HG03095 (cell line): ENCODE measurements around the gene ZFYVE27.

ENCODE experiments used
- ATAC-seq: cut with Tn5 transposase; IDR thresholded peaks from one replicate; pipeline ENCODE4 v1.9.1; 2021; ENCODE audit warnings: moderate library complexity; ENCODE audit not compliant: unreplicated experiment

Gene ZFYVE27

DNA sequence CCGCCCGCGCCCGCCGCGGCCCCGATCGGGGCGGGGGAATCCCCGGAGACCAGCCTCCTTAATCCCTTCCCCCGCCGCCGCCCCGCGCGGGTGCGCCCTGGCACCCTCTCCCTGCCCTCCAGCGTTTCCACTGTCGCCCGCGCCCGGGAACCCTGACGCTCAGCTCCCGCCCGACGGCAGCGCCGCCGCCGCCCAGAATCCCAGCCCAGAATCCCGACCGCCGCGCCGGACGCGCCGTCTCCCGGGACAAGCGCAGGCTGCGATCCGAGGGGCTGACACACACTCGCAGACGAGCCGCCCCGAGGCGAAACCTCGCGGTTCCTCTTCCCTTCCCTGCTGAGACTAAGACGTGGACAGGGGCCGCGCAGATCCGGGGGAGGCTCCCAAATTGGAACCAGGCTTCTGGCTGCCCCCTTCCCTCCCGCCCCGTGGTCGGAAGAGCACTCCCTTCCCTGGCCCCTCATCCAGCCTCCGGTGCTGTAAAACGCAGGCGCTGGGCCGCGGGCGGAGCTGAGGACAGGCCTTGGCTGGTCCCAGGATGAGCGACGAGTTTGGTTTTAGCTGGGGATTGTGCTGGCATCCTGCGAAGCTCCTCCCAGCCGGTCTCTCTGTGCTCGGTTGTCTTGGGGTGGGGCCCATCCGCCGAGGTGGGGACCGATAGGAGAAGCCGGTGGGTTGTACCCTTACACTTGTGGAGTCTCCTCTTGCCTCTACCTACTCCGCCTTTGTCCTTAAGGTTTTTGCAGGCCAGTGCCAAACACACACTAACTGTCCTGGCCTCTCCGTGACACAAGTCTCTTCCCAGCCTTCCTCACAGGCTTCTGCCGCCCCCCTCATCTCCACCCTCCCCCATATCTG is 22.3 kb upstream of the ZFYVE27 start:
- ATAC-seq, result peak; percentile 33

DNA sequence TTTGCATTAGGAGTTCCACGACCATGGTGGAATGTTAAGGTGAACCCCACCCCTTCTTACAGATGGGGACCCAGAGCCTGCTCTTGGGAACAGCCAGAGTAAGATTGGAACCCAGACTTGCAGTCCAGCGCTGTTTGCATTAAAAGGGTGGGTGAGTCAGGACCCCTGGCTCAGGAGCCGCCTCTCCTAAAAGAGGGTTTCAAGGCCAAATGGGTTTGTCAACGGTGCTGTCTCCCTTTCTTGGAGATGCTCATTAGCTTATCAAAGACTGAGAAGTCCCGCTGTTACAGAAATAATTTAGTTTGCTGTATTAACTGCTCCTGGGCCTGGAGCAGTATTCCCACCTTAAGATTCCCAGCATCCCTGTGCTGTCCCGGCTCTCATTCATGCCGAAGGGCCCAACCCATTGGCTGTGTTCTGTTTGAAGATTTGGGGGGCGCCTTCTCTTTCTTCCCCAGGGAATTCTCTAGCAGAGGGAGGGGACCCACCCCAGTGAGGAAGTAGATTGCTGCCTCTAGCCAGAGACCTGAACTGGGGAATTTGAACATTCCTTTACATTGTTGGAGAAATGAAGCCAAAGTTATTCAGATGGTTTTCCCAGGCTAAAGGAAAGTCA is 21.6 kb upstream of the ZFYVE27 start:
- ATAC-seq, result no peak

DNA sequence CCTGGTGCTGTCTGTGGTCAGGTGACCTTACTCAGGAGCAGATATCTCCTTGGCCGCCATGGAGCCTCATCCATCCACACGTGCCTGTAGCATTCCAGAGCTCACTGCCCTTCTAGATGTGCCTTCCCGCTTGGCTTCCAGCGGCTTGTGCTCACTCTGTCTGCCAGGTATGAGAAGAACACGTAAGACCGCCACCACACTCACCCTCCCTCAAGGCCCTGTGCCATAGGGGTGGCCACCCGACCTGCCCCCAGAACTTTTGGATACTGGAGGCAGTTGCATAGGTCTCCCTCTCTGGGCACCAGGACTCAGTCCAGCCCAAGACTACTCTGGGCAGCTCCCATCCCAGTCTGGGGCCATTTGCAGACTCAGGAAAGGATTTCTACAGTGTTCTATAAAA is 19.3 kb upstream of the ZFYVE27 start:
- ATAC-seq, result no peak

DNA sequence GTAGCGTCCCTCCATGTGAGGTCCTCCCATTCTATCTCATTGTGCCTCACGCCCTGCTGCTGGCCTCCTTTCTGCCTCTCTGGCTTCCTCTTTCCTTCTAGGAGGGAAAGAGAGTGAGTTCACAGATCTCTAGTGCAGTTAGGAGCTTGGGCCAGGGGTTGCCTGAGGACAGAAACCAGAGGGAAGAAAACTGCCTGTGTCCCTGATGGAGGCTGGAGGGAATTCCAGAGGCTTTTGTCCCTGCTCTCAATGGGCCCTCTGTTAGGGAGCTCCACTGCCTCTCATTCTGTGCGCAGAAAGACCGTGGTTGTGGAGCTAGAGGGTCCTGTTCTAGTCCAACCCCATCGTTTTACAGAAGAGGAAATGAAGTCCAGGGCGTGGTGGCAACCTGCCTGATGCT is 18.8 kb upstream of the ZFYVE27 start:
- no peak for ATAC-seq

DNA sequence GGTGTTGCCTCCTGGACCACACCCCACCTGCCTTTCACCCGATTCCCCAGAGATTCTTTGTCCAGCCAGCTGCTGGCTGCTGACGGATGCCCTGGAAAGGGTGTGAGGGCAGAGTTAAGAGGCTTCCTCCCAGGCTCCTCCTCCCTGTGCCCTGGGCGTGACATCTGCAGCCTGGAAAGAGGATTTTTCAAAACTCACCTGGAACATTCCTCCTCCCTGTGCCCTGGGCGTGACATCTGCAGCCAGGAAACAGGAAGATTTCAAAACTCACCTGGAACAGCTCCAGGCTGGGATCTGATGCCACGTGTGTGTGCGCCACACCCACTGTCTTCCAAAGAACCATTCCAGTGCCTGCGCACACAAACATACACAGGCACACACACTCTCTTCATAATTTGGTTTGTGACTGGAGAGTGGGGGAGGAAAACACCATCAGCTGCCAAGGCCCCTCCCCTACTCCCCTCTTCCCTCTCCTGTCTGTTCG is 18.2 kb upstream of the ZFYVE27 start:
- no peak for ATAC-seq

DNA sequence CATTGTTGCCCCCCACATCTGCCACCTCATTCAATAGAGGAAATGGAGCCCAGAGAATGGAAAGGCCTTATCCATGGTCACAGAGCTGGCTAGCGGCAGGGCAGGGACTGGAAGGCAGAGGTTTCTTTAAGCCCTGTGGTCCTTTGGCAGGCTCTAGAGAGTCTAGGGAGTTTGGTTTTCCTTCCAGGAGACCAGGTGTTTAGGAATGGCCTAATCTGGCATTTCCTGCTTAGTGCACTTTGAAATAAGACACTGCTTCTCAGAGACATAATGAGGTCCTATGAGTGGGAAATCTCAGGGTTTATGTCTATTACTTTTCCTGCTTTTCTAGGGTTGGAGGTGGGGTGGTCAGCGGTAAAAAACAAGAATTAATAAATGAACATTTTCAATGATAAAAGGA is 17.3 kb upstream of the ZFYVE27 start:
- ATAC-seq, result no peak

DNA sequence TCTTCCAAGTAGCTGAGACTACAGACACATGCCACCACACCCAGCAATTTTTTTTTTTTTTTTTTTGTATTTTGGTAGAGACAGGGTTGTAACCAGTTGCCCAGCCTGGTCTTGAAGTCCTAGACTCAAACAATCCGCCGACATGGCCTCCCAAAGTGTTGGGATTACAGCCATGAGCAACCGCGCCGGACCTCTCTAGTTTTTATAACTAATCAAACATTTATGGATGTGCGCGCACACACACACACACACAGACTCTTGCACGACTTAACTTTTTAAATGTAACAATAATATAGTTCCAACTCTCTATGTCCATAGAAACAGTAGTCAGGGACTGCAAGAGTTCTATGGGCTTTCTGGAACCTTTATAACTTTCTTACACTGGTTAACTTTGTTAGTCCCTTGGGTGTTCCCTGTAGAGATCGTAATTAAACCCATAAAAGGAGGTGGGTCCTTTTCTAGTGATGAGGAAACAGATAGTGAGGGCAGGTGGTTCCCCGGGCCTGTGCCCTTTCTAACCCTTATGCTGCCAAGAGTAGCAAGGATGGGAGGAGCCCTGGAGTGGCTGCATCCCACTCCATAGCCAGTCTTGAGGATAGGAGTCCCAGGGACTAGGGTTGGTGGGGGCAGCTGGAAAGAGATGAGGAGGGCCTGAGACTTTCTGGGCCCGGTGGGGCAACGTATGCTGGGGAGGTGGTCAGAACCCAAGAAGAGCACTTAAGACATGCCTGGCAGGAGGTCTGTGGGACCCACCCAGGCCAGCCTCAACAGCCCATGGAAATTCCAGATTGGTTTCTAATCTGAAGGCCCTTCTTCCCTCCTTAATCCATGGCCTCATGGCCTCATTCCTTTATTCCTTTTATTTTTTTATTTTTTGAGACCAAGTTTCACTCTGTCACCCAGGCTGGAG is 14.8 kb upstream of the ZFYVE27 start:
- ATAC-seq, result no peak

DNA sequence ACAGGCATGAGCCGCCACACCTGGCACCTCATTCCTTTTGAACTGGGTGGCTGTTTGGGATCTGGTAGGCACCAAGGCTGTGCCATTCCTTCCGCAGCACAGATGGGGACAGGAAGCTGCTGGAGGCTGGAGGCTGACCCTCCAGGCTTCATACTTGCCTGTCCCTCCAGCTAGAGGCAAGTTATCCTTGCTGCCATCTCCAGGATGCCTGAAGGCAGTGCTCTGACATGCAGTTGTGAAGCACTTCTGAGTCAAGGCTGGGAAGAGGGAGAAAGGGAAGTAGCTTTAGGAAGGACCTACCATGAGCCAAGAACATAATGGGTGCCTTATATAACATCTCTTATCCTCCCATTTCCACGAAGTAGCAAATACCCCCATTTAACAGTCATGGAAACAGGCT is 13.9 kb upstream of the ZFYVE27 start:
- ATAC-seq, result no peak

DNA sequence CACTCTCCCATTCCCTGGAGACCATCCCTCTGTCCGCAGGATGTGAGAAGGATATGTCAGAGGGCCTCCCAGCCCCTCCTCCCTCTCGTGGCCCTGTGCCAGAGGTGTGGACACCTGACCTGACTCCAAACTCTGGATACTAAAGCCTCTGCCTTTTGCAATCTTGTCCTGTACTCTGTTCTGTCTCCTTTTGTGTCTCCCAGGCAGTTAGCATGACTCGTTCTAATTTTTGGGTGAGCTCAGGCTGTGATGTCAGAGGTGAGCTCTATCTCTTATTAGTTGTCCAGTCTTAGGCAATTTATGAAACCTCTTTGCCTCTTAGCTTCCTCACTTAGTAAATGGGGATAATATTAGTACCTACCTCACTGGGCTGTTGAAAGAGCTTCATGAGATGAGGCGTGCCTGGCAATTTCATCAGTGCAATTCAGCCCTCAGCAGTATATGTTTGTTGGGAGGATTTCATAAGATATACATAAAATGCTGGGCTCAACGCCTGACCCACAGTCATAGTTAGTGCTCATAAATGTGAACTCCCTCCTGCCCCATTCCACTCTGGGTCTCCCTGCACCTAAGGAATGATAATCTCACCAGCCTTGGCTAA is 12.5 kb upstream of the ZFYVE27 start:
- ATAC-seq, result no peak

DNA sequence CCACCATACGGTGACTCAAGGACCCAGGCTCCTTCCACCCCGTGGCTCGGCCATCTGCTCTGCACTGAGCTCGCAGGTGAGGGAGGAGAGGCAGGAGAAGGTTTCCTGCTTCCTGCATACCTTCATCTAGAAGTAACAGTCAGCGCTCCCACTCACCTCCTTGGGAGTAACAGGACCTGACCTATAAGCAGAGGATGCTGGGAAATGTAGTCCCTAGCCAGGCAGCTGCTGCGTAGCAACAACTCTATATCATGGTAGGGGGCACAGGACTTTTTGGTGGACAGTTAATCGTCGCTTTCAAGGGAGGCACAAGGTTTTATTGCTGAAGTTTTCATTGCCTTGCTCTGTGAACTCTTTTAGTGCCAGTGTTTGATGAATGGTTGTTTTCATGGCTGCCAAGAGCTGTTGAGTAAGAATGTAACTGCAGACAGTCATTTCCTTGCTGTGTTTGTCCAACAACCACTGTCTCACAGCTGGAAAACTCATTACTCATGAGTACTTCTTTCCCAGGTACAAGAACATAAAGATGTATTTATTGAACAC is 10.2 kb upstream of the ZFYVE27 start:
- no peak for ATAC-seq

DNA sequence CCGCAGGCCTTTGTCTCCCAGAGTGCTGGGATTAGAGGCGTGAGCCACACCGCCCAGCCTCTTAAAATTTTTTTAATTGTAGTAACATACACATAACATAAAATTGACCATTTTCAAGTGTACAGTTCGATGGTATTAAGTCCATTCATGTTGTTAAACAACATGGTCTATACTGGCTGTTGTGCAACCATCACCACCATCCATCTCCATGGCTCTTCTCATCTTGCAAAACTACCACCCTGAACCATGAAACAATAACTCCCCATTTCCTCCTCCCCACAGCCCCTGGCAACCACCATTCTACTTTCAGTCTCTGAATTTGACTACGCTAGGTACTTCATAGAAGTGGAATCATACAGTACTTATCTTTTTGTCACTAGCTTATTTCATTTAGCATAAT is 7.9 kb upstream of the ZFYVE27 start:
- ATAC-seq, result no peak

DNA sequence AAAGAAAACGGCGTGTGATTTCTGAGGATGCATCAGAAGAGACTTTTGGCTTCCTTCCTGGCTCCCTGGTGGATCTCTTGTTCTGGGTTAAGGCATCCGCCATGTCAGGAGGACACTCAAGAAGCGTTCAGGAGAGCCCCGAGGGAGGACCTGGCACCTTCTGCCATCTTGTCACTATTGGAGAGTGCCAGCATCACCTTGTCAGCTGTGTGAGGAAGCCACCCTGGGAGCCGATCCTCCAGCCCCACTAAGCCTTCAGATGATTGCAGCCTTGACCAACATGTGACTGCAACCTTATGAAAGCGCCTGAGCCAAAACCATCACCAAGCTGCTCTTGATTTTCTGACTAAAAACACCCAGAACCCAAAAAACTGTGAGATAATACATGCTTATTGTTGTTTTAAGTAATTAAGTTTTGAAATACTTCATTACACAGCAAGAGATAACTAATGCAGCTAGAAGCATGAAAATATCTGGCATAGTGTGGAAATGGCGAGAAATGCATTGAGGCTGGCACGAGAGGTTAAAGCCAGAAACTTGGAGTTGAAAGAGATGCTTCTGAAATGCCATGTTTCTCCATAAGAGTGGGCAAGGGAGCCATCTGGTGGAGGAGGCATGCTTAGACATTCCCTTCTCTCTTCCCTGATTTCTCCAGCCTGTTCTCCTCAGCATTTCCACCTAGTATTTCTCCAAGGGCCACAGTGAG is 5.4 kb upstream of the ZFYVE27 start:
- ATAC-seq, result no peak

DNA sequence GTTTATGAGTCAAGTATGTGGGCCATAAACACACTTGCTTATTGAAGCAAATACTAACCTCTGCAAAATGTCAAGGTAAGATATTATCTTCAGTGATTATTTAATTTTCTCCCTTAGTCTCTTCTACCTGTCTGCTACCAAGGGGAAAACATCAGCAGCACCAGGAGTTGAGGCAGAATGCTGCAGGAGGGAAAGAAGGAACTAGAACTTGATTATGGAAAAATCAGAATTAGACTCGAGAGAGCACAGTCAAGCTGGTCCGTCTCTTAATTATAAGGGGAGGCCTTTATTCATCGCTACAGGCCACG is 4.9 kb upstream of the ZFYVE27 start:
- ATAC-seq, result no peak

DNA sequence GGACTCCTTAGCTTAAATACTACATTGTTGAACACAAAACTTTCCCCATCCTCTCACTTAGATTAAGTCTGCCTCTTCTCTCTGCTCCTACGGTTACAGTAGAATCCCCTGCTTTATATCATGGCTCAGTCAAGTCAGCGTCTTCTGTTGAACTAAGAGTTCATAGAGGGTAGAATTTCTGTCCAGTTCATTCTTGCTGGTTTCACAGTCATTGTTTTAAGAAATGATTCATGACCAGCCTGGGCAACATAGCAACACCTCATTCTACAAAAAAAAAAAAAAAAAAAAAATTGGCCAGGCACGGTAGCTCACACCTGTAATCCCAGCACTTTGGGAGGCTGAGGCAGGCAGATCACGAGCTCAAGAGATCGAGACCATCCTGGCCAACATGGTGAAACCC is 3.7 kb upstream of the ZFYVE27 start:
- ATAC-seq, result no peak

DNA sequence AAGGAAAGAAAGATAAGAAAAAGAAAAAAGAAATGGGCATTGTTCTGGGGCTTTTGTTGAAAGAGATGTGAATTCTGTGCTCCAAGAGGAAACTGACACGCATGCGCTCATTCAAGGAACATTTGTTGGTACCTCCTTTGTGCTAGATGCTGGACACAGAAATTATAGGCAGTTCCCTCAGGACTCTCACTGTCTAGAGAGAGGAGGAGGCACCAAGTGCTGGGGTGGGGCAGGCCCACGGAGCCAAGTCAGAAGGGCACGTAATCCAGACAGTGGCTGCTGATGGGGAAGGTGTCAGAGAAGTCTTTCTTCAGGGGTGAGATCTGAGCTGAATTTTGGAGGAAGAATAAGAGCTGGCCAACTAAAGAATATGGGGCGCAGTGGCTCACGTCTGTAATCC is 2.9 kb upstream of the ZFYVE27 start:
- ATAC-seq, result no peak

DNA sequence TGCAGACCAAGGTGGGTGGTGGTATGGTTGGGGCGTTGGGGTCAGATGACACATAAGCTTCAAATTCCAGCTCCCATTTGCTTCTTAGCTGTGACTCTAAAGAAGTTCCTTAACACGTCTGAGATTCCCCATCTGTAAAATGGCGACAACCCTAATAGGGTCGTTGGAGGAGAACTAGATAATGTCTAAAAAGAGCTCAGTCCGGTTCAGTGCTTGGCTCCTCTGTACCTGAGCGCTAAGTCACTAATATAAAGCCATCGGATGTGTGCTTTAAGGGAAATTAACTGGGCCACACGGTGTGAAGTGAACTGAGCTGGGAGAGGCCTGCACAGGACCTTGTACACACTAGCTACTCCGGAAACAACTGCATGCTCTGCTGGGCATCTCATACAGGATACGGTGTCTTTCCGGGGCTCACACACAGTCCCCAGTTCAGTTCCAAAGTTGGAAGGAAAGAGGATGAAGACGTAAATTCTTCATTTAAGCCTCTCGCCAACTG is 476 bp upstream of the ZFYVE27 start:
- ATAC-seq, result peak; percentile 20

DNA sequence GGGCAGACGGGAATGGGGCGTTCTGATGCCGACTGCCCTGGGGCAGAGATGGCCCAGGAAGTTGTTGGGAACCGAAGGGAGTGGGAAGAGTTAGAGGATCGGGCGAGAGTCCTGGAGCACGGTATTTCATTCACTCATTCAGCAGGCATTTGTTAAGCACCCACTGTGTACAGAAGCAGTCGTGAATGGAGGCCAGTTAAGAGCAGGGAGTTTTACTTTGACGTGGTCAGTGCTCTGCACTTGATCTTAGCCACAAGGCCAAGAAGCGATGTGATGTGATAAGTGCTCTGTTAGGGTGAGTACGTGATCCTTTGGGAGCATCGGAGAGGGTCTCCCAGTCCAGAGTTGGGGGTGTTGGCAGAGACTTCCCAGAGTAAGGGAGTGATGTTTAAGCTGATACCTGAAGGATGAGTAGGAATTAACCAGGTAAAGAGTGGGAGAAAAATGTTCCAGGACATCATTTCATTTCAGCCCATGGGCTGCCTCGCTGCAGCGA is 890 bp downstream of the ZFYVE27 start:
- peak; percentile 17 for ATAC-seq

DNA sequence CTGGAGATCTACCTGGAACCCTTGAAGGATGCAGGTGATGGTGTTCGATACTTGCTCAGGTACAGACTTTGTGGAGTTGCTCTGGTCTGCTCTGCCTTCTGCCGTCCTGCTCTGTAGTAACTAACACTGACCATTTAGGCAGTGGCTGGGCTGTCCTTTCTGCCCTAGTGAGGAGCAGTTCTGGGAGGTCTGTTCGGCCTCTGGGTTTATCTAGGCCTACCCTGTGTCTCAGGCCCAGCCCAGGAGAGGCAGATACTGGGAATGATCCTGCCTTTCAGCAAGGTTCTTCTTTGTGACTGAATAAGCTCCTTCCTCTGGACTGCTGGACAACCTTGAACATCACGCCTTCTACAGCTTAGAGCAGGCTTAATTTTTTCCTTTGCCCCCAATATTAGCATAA is 1.7 kb downstream of the ZFYVE27 start:
- no peak for ATAC-seq

DNA sequence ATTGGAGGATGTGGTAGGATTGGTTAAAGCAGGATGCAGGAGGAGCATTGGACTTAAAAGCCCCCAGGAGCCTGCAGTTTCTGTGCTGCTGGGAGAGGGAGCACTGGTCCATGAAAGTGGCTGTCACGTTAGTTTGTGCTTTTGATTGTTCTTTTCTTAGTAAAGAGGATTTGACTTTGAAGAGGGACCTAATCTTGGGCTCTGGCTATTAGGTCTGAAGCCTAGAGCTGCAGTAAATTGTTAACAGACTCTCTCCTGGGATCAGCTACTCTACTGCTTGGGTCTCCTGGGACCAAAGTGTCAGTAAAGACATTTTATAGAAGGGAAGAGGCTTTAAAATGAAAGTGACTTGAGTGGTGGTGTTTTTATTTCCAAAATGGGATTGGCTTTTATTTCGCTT is 3.7 kb downstream of the ZFYVE27 start:
- ATAC-seq, result no peak
